HepG2 (cell line): ENCODE results near the gene ARMC8. TPM values are rescaled to one million over a fixed set of nuclear protein-coding genes. Genes with fewer than 3 reads are reported as not detected.
A peak's percentile ranks its signal among the peaks of the same experiment; 100 is the strongest.

Source experiments
- ARID2 ChIP-seq: sonication (generic); formaldehyde crosslinking; IDR thresholded peaks from 2 replicates; pipeline ENCODE4 v1.8.1; 2022; ENCODE audit warnings: mild to moderate bottlenecking, missing genetic modification reagents, borderline replicate concordance
- ATF2 ChIP-seq: sonication (generic); formaldehyde crosslinking; IDR thresholded peaks from 2 replicates; pipeline ENCODE4 v1.4.0; 2020; ENCODE audit warnings: missing genetic modification reagents
- GATAD2A ChIP-seq: IDR thresholded peaks from 2 replicates; pipeline ENCODE4 v1.6.1; 2016
- HOXA3 ChIP-seq: sonication (generic); formaldehyde crosslinking; IDR thresholded peaks from 2 replicates; pipeline ENCODE4 v1.5.0; 2020; ENCODE audit warnings: missing genetic modification reagents
- POLR2G ChIP-seq: fragments of 200-400 bp; formaldehyde crosslinking; IDR thresholded peaks from 2 replicates; pipeline ENCODE4 v1.6.1; 2018; ENCODE audit warnings: mild to moderate bottlenecking, low read depth, low read length, moderate library complexity
- SOX13 ChIP-seq, 3 experiments: fragments of 450-650 bp in 1 of 3; sonication (generic) in 1 of 3; formaldehyde crosslinking in 1 of 3; IDR thresholded peaks in 2 of 3; conservative IDR thresholded peaks in 1 of 3; 2 replicates each; pipeline versions ENCODE4 v1.5.0 to v1.6.1; 2016 to 2020; ENCODE audit warnings: antibody characterized with exemption in 1 of 3, mild to moderate bottlenecking in 1 of 3, missing compliant biosample characterization in 1 of 3, missing genetic modification reagents in 1 of 3, moderate library complexity in 1 of 3
- SUZ12 ChIP-seq: fragments of 150-350 bp; IDR thresholded peaks from 2 replicates; pipeline ENCODE4 v1.6.1; 2014; ENCODE audit warnings: low read depth, low read length
- SYNCRIP ChIP-seq: fragments of 200-400 bp; formaldehyde crosslinking; IDR thresholded peaks from 2 replicates; pipeline ENCODE4 v1.6.1; 2018; ENCODE audit warnings: mild to moderate bottlenecking, low read depth, low read length; ENCODE audit not compliant: insufficient read depth
- ZKSCAN5 ChIP-seq: sonication (generic); formaldehyde crosslinking; IDR thresholded peaks from 2 replicates; pipeline ENCODE4 v1.5.1; 2020; ENCODE audit warnings: mild to moderate bottlenecking, missing genetic modification reagents
- ZNF317 ChIP-seq: sonication (generic); formaldehyde crosslinking; IDR thresholded peaks from 2 replicates; pipeline ENCODE4 v1.5.0; 2020; ENCODE audit warnings: mild to moderate bottlenecking, missing genetic modification reagents
- ZNF318 ChIP-seq: sonication (generic); formaldehyde crosslinking; IDR thresholded peaks from 2 replicates; pipeline ENCODE4 v1.4.0; 2020; ENCODE audit warnings: mild to moderate bottlenecking, missing genetic modification reagents
- ZNF501 ChIP-seq: sonication (generic); formaldehyde crosslinking; IDR thresholded peaks from 2 replicates; pipeline ENCODE4 v1.5.1; 2020; ENCODE audit warnings: mild to moderate bottlenecking, moderate library complexity, missing genetic modification reagents
- ZNF580 ChIP-seq: IDR thresholded peaks from 2 replicates; pipeline ENCODE4 v1.6.1; 2016; ENCODE audit warnings: low read depth, borderline replicate concordance
- ZNF770 ChIP-seq: sonication (generic); formaldehyde crosslinking; IDR thresholded peaks from 2 replicates; pipeline ENCODE4 v1.5.0; 2020; ENCODE audit warnings: mild to moderate bottlenecking, missing genetic modification reagents
- polyA plus RNA-seq, 8 experiments: library from polyadenylated mRNA; depleted of rRNA in 3 of 8; stranded (reverse) in 7 of 8; unstranded in 1 of 8; fragments of >200 nt; fragmentation: Illumina TruSeq in 4 of 8; extraction: Trizol in 4 of 8; gene quantifications; 2 replicates each; pipeline versions ENCODE4 v1.2.1 to v1.2.3, GENCODE V29; 2011 to 2016; ENCODE audit warnings: low read depth in 4 of 8, missing spikeins in 1 of 8, mixed read lengths in 1 of 8; ENCODE audit not compliant: insufficient read depth in 1 of 8
- total RNA-seq, 5 experiments: library from RNA; depleted of rRNA; stranded (reverse); fragments of >200 nt; fragmentation: Illumina TruSeq; extraction: Trizol; gene quantifications; 2 replicates each; pipeline ENCODE4 v1.2.3, GENCODE V29; 2016; ENCODE audit warnings: low read depth in 1 of 5

ARMC8 gene
- total and polyA plus RNA-seq, 2 of the 13 experiments (the other 11 are each of a cell fraction or from before 2014, with no cell fraction given), result 38.9 to 55.3 TPM

GRCh38 chr3:138187296-138188012 lies at the start of gene ARMC8 (continued):
- TF ChIP-seq ARID2 (CRISPR knock-in tag) (peak; percentile 45; the same call in 1 of the 2 replicates), ZKSCAN5 (CRISPR knock-in tag) (0 out of 2 replicates have a peak, but pooled peaks have one; percentile 6), SYNCRIP (no peak), ZNF770 (no peak), HOXA3 (CRISPR knock-in tag) (peak; percentile 93), ZNF580 (CRISPR knock-in tag) (peak; percentile 79; the same call in 1 of the 2 replicates), ATF2 (CRISPR knock-in tag) (0 out of 2 replicates have a peak, but pooled peaks have one; percentile 21), SUZ12 (no peak), ZNF318 (CRISPR knock-in tag) (no peak), POLR2G (peak; percentile 80), ZNF501 (CRISPR knock-in tag) (peak; percentile 96), SOX13 (IDR thresholded peaks at IDR 0.05) (no peak), SOX13 (CRISPR knock-in tag; conservative IDR thresholded peaks at IDR 0.05 in 1 of 2, IDR thresholded peaks at IDR 0.05 in 1 of 2) (no peak; a peak in 1 of 4 replicates), ZNF317 (CRISPR knock-in tag) (no peak; the same call in 1 of the 2 replicates), GATAD2A (CRISPR knock-in tag) (0 out of 2 replicates have a peak, but pooled peaks have one; percentile 56)
